Urinary bladder (tissue), 4 donors: ENCODE measurements around the gene CLPTM1L. TPM values are rescaled to one million over a fixed set of nuclear protein-coding genes. Genes with fewer than 3 reads are reported as not detected.
"Not testable (repeated sequence)": the region's sequence is repeated elsewhere in the genome, so short reads cannot be mapped to it uniquely, and the experiment has no call there.

Source experiments
- DNase-seq: peaks from one replicate; pipeline ENCODE4 v3.0.0-alpha.2; 2015; ENCODE audit errors: extremely low spot score
- H3K27ac ChIP-seq: one replicate; pipeline ENCODE4 v1.5.1; 2013; ENCODE audit warnings: low read depth, mild to moderate bottlenecking, moderate library complexity
- H3K36me3 ChIP-seq: one replicate; pipeline ENCODE4 v1.6.1; 2013; ENCODE audit warnings: mild to moderate bottlenecking, moderate library complexity; ENCODE audit not compliant: insufficient read depth
- H3K4me1 ChIP-seq: one replicate; pipeline ENCODE4 v1.6.1; 2013; ENCODE audit warnings: mild to moderate bottlenecking, moderate library complexity; ENCODE audit not compliant: insufficient read depth
- H3K4me3 ChIP-seq: one replicate; pipeline ENCODE4 v1.5.1; 2013; ENCODE audit warnings: low read depth, low read length
- WGBS: extraction: QIAGEN DNeasy Blood & Tissue Kit; methylation state at CpG from one replicate; pipeline ENCODE4 v1.1.7; 2013; 5-methylcytosine and 5-hydroxymethylcytosine counted together
- polyA plus RNA-seq: library from polyadenylated mRNA; stranded (reverse); fragments of 200-250 nt; gene quantifications from one replicate; pipeline ENCODE4 v1.2.3, GENCODE V29; 2013
- total RNA-seq: library from RNA; depleted of rRNA; stranded (reverse); fragments of >200 nt; gene quantifications from one replicate; pipeline ENCODE4 v1.2.3, GENCODE V29; 2014
- donor health status: healthy with polysubstance abuse.
- donor health status: healthy.

CLPTM1L gene
- total and polyA plus RNA-seq, 2 donors, result 72.8 to 85.3 TPM

- Histone ChIP-seq H3K27ac (no peak overlapping the region), H3K4me3 (no peak overlapping the region), H3K4me1 (no peaks in the 10 kb centered on the region), H3K36me3 (no peaks in the 10 kb centered on the region)
- no peak for DNase-seq
- WGBS, result 68% methylated on average over 1 of the region's 1 CpG
Measured at GRCh38 chr5:1348986-1349245, 4.0 kb upstream of the CLPTM1L start.

DNA sequence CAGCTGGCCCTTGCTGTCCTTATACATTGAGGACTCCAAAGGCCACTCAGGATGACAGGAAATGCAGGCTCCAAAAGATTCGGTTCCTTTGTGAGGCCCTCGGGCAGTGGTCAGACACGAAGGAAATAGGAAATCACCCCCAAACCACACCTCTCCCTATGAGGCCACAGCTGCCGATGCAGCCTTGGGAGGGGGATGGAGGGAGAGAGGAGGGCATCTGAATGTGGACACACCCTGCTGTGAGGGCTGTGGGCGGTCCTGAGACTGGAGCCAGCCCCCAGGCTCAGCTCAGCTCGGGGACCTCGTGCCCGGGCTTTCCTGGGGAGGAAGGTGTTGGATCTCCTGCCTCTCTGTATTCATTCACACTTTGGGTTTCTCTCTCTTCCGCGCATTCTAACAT lies 2.7 kb upstream of the CLPTM1L start:
- Histone ChIP-seq H3K27ac (no peak overlapping the region), H3K4me3 (no peak overlapping the region), H3K36me3 (no peaks in the 10 kb centered on the region), H3K4me1 (no peaks in the 10 kb centered on the region)
- DNase-seq, result no peak
- 48% methylated on average over 10 of the region's 10 CpGs for WGBS

DNA sequence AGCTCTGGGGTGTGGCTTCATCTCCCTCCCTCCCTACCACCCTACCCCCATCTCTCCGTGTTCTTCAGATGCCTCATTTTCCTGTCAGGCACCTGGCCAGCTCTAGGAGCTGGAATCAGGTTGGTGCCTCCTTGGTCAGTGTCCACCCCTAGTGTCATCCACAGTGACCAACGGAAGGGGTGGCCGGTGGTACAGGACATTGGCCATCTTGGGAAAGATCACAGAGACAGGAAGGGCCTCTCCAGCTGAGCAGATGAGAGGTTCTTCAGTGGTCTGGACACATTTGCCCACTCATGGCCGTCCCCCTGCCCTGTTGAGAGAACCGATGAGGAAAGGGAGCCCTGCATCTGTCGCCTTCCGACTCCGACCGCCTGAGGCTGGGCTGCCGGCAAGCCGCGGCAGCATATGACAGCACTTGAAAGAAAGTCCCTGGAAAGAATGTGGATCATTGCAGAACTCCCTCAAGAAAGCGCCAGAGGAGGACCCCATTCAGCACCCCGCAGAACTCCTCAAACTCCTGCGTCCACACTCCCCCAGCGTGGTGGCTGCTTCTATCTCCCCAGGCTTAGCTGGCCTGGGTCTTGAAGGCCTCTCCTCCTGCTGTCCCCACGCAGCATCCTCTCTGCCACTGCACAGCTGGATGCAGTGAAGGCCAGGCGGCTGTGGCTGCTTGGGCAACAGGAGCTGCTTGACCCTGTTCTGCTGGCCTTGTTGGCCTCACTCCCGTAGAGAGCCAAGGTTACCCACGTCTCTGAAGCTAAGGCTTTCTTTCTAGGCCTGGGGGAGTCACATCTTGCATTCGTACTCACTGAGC lies 1.9 kb upstream of the CLPTM1L start:
- no peak for DNase-seq
- 85% methylated on average over 21 of the region's 21 CpGs for WGBS
- Histone ChIP-seq H3K36me3 (no peaks in the 10 kb centered on the region), H3K4me3 (no peak overlapping the region), H3K27ac (no peak overlapping the region), H3K4me1 (no peaks in the 10 kb centered on the region)

DNA sequence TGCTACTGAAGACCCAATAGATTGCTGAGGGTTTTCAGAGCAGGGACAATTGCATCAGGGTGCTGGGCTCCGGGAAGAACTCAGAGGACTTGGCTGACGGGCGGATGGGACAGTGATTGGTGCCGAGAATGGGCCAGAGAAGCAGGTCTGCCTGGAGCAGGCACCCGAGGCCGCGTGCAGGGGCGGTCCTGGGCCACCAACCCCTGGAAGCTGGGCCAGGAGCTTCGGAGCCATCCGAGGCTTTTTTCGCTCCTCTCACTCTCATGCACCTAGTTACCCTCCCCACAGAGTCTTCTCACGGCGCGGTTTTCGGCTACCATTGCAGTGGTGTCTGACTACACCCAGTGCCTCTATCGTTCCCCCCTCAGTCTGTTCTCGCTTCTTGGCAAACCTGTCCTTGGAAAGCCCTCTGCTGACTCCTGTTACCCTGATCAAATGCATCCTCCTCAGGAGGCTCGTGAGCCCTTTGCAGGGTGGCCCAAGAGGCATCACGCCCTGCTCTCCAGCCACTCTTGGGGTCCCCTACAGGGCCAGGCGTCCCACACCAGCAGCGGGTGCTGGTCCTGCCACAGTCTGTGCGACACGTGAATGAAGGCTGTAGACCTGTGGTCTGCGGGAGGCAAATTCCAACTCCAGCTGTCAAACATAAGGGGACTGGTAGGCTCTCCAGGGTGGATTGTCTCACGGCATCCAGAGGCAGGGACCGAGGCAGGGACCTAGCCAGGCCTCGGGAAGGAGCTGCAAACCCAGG lies 1.2 kb upstream of the CLPTM1L start:
- whole genome bisulfite sequencing, result 77% methylated on average over 27 of the region's 27 CpGs
- Histone ChIP-seq H3K4me1 (no peaks in the 10 kb centered on the region), H3K4me3 (peak overlapping the region; percentile 98), H3K36me3 (no peaks in the 10 kb centered on the region), H3K27ac (no peak overlapping the region)
- no peak for DNase-seq

DNA sequence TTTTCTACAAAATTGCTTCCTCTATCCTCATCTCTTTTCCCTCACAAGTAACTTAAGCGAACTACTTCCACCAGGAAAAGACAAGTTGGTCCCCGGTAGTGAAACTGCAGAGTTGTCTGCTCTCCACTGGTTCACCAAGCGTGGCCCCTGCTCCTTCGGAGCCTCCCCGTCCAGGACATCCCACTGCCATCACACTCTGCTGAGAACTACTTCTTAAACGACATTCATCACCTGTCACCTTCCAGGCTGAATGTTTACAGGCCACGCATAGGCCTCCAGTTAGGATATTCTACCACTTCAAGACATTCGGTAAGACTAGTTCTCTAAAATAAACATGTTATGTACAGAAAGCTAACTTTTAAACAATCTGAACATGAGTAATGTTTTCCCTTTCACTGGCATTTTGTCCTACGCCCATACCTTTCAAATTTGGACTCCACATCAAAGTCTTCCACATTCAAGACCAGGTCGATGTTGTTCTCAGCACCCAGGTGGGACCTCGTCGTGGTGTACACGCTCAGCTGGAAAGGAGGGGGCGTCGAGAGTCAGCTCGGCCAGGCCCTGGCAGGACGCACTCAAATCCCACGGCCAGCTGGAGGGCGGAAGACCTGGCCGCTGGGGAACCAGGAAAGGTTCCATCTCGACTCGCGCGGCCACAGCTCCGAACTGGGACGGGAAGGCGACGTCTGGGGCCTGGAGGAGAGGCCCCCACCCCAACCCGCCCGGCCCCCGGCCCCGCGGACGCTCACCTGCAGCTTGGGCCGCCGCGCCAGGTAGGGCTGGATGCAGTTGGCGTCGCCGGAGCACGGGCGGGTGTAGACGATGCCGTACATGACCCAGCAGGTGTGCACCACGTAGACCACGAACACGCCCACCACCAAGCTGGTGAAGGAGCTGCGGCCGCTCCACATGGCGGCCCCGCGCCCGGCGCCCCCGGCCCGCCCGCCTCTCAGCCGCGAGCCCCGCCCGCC lies 683 bp downstream of the CLPTM1L start:
- peak overlapping the region; percentile 98 for H3K4me3 ChIP-seq
- WGBS, result 6% methylated on average over 61 of the region's 61 CpGs
- no peak for DNase-seq
- H3K4me1 ChIP-seq, result no peaks in the 10 kb centered on the region
- no peak overlapping the region for H3K27ac ChIP-seq
- H3K36me3 ChIP-seq, result no peaks in the 10 kb centered on the region

GRCh38 chr5:1343315-1343751 lies 1.6 kb downstream of the CLPTM1L start:
- DNase-seq, result no peak
- Histone ChIP-seq H3K4me3 (no peak overlapping the region), H3K27ac (no peak overlapping the region), H3K36me3 (no peaks in the 10 kb centered on the region), H3K4me1 (no peaks in the 10 kb centered on the region)
- 82% methylated on average over 9 of the region's 9 CpGs for WGBS

DNA sequence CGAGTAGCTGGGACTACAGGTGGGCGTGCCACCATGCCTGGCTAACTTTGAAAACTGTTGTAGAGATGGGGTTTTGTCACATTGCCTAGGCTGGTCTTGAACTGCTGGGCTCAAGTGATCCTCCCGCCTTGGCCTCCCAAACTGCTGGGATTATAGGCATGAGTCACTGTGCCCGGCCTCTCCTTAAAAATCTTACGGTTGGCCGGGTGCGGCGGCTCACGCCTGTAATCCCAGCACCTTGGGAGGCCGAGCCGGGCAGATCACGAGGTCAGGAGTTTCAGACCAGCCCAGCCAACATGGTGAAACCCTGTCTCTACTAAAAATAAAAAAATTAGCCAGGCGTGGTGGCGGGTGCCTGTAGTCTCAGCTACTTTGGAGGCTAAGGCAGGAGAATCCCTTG lies 2.2 kb downstream of the CLPTM1L start:
- not testable (repeated sequence) for H3K4me1 ChIP-seq, H3K36me3 ChIP-seq, DNase-seq, H3K27ac ChIP-seq, H3K4me3 ChIP-seq
- WGBS, result 94% methylated on average over 14 of the region's 14 CpGs

GRCh38 chr5:1342268-1342667 lies 2.6 kb downstream of the CLPTM1L start:
- Histone ChIP-seq H3K27ac (no peak overlapping the region), H3K4me3 (no peak overlapping the region), H3K4me1 (no peaks in the 10 kb centered on the region), H3K36me3 (no peaks in the 10 kb centered on the region)
- no peak for DNase-seq
- WGBS, result 94% methylated on average over 12 of the region's 12 CpGs

GRCh38 chr5:1341863-1342262 lies 3.0 kb downstream of the CLPTM1L start:
- no peaks in the 10 kb centered on the region for H3K36me3 ChIP-seq
- no peak overlapping the region for H3K4me3 ChIP-seq
- no peak overlapping the region for H3K27ac ChIP-seq
- H3K4me1 ChIP-seq, result no peaks in the 10 kb centered on the region
- 91% methylated on average over 15 of the region's 15 CpGs for WGBS
- no peak for DNase-seq

DNA sequence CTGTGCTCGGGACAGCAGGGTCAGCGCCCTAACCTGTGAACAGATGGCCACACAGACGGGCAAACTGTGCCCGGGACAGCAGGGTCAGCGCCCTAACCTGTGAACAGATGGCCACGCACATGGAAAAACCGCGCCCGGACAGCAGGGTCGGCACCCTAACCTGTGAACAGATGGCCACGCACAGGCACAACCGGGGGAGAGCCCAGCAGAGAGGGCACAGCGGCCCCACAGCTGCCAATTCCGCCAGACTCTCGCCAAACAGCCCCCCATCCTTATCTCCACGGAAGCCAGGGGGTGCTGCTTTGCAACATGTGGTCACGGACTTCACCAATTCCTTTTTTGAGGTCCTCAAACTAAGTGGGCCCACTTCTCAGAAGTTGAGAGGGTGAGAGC lies 5.1 kb downstream of the CLPTM1L start:
- H3K36me3 ChIP-seq, DNase-seq, H3K4me1 ChIP-seq, H3K27ac ChIP-seq, H3K4me3 ChIP-seq: not testable (repeated sequence)
- WGBS, result 93% methylated on average over 17 of the region's 17 CpGs

- WGBS, result 95% methylated on average over 34 of the region's 34 CpGs
- not testable (repeated sequence) for H3K27ac ChIP-seq, DNase-seq, H3K4me1 ChIP-seq, H3K4me3 ChIP-seq, H3K36me3 ChIP-seq
Measured at GRCh38 chr5:1339139-1339817, 5.6 kb downstream of the CLPTM1L start.

DNA sequence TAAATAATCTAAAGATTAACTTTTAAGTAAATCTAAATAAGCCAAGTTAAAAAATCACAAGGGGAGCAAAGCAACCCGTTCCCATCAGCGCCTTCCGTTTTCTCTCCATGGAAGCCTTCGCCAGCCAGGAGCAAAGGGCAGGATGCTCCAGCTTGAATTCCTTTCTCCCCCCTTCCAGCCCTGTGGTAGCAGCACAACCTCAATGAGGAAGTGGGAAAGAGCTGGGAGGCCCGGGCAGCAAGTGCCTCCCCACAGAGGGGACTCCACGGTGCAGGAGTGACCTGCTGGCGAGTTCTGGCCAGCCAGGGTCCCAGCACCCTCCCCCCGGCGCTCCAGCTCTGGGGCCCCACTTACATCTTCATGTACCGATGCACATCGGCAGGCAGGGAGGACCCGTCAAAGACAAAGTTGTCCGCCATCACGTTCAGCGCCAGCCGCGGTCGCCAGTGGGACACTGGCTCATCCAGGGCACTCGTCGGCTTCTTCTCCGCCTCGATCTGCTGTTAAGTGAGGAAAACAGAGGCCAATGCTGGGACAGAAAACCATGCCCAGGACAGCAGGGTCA lies 6.3 kb downstream of the CLPTM1L start:
- H3K27ac ChIP-seq, result no peak overlapping the region
- WGBS, result 94% methylated on average over 22 of the region's 22 CpGs
- H3K36me3 ChIP-seq, result peaks cover 6% of the 10 kb centered on the region
- no peaks in the 10 kb centered on the region for H3K4me1 ChIP-seq
- DNase-seq, result no peak
- no peak overlapping the region for H3K4me3 ChIP-seq

DNA sequence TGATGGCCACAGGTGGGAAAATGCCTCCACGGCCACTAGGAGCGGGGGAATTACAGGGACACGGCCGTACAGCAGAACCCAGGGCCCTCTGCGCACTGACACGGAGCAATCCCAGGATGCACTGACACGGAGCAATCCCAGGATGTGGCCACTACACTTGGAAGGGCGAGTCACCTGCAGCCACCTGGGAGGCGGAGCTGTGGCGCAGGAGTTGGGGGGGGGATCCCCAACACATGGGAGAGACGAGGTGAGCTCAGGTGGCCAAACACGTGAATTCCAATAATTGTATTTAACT lies 6.8 kb downstream of the CLPTM1L start:
- DNase-seq, result no peak
- WGBS, result 90% methylated on average over 12 of the region's 12 CpGs
- no peaks in the 10 kb centered on the region for H3K4me1 ChIP-seq
- no peak overlapping the region for H3K4me3 ChIP-seq
- H3K36me3 ChIP-seq, result peaks cover 10% of the 10 kb centered on the region
- no peak overlapping the region for H3K27ac ChIP-seq
